Astrocyte of the cerebellum (primary cell): ENCODE results near the gene TRAF3.
"Not testable (repeated sequence)": the region's sequence is repeated elsewhere in the genome, so short reads cannot be mapped to it uniquely, and the experiment has no call there.

Experiments used
- DNase-seq: peaks from one replicate; pipeline ENCODE4 v3.0.0-alpha.2; 2011; ENCODE audit warnings: low read depth
- H3K4me3 ChIP-seq: 2 replicates; pipeline ENCODE4 v1.5.1; 2011; ENCODE audit warnings: mild to moderate bottlenecking, low read depth, low read length, moderate library complexity
- in situ Hi-C: cut with HindIII; loops from 2 replicates; pipeline ENCODE4 v1.10.0; 2017; ENCODE audit warnings: low sequenced_read_pairs
- TF ChIP-seq, protein P1 (sequence below): IDR thresholded peaks from 2 replicates; pipeline ENCODE4 v1.5.1; 2012; ENCODE audit warnings: low read length, low read depth, moderate library complexity, mild to moderate bottlenecking; ENCODE audit errors: missing control alignments

The TRAF3 gene

DNA sequence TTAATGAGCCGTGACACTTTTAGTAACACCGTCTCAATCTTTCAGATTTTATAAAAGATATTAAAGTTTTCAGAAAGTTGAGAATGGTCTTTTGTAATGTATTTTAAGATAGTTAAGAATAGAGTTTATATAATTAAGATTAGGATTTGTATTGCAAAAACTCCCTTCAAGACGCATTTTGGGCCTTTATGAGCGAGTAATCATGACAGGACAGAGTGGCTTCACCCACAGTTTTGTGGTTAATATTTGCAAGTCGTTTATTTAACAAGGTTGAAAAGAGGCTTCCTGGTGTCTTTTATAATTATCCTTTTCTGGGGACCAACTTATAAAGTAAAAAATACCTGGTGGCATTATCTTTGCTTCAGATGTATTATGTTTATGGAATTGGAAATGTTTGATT is 44.0 kb downstream of the TRAF3 start:
- in situ Hi-C loops, result no loop called here
- TF ChIP-seq, protein P1, sequence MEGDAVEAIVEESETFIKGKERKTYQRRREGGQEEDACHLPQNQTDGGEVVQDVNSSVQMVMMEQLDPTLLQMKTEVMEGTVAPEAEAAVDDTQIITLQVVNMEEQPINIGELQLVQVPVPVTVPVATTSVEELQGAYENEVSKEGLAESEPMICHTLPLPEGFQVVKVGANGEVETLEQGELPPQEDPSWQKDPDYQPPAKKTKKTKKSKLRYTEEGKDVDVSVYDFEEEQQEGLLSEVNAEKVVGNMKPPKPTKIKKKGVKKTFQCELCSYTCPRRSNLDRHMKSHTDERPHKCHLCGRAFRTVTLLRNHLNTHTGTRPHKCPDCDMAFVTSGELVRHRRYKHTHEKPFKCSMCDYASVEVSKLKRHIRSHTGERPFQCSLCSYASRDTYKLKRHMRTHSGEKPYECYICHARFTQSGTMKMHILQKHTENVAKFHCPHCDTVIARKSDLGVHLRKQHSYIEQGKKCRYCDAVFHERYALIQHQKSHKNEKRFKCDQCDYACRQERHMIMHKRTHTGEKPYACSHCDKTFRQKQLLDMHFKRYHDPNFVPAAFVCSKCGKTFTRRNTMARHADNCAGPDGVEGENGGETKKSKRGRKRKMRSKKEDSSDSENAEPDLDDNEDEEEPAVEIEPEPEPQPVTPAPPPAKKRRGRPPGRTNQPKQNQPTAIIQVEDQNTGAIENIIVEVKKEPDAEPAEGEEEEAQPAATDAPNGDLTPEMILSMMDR, result no peak
- no peak for DNase-seq
- H3K4me3 ChIP-seq, result no peak overlapping the region

DNA sequence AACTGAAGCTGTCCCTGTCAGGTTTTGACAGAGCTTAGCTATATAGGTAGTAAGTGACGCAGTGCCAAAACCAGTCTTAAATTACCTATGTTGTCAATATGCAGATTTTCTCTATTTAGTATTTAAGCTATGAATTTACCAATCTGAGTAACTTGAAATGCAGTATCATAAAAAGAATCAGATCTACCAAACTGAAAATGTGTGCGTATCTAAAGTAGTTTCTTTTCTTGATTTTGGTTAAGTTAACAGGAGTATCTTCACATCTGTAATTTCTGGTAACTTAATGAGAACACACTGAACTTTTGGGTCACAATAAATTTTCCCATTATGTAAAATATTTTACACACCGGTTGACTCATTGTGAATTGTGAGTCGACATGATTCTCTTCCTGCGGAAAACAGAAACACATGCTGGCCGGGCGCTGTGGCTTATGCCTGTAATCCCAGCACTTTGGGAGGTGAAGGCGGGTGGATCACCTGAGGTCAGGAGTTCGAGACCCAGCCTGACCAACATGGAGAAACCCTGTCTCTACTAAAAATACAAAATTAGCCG is 45.1 kb downstream of the TRAF3 start:
- in situ Hi-C loops, result no loop called here
- H3K4me3 ChIP-seq, result no peak overlapping the region
- no peak for DNase-seq
- TF ChIP-seq, protein P1, result no peak

DNA sequence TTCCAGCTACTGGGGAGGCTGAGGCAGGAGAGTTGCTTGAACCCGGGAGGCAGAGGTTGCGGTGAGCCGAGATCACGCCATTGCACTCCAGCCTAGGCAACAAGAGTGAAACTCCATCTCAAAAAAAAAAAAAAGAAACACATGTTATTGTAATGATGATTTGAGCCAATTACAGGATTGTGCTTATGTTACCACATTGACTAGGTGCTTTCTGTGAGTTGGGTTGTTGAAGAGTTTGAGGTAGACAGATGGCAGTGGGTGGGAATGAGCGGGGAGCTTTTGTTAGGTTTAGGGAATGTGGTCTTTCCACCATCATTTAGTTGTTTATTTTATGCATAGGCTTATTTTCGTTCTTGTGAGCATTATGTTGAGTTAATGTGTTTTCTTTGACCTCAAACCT is 45.6 kb downstream of the TRAF3 start:
- H3K4me3 ChIP-seq, in situ Hi-C loops, DNase-seq: not testable (repeated sequence)

DNA sequence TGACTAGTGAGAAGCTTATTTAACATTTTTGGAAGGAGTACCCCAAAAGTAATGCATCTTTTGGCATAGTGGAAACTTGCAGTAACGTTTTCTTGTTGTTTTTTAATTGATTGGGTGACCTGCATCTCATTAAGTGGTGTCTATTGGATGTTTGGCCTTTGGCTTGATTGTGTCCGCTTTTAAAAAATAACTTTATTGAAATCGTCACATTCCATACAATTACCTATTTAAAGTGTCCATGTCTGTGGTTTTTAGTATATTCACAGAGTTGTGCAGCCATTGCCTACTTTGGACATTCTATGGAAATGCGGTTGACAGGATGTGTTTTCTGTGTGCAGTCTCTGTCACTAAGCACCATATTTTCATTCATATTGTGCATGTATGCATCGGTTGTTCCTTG is 46.3 kb downstream of the TRAF3 start:
- TF ChIP-seq, protein P1, result no peak
- H3K4me3 ChIP-seq, result no peak overlapping the region
- no peak for DNase-seq
- in situ Hi-C loops, result no loop called here

DNA sequence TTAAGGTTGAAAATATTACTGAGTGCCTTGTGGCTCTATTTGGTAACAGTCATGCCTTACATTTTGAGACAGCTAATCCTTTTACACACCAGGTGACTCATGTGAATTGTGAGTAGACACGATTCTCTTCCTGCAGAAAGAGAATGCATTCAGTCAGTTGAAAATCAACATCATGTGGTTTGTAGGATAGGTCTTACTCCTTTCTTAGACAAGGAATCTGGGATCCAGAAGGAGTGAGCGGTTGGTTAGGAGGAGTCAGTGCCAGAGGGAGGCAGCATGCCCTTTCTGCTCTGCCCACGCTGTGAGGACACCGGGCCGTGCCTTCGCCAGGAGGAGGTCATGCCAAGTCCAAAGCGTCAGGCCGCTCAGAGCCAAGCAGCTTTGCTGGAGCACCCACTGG is 47.6 kb downstream of the TRAF3 start:
- no peak overlapping the region for H3K4me3 ChIP-seq
- TF ChIP-seq, protein P1, result no peak
- no peak for DNase-seq
- in situ Hi-C loops, result no loop called here

DNA sequence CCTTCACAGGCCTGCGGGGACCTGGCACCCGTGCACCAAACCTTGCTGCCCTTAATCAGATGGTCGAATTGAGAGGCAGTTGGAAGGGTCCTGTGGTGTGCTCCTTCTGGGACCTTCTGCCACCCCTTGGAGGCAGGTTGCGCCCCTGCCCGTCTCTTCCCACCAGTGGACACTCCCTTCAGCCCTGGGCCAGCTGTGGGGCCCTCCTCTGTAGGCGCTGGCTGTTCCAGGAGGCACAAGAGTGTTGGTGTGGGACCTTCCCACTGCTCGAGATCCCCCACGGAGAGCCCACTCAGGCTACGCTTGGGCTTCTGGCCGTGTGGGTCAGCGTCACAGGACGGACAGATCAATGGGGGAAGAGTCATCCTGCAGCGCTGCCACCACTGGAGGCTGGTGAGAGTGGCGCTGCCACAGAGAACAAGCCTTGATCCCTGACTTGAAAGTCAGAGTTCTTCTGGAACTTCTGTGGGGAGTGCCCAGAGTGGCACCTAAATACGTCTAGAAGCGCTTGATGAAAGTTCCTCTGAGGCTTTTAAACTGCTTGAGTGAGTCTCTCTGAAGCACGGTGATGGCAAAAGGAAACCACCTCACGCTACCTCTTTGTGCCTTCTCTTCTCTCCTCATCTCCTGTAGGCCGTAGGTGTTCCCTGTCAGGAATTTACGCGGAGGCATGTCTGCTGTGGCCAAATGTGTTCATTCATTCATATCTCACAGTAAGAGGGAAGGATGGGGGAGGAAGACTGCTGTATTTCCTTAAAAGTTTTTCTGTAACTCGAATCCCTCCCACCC is 48.3 kb downstream of the TRAF3 start:
- H3K4me3 ChIP-seq, result no peak overlapping the region
- no peak for DNase-seq
- TF ChIP-seq, protein P1, result no peak
- in situ Hi-C loops, result no loop called here

DNA sequence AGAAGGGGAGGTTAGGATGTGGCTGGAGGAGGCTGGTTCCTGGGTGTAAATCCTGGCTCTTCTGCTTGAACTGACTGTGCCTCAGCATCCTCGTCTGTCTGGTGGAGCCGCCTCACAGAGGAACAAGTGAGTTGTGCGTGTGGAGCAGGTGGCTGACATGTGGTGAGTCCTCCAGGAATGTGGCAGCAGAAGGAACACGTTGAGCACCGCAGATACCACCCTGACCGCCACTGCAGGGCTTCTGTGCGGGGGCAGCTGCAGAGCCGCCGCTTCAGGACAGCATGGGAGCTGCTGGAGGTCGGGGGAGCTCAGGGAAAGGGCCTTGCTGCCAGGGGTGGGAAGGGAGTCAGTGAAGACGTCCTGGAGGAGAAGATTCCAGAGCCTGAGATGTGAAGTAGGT is 48.9 kb downstream of the TRAF3 start:
- no peak overlapping the region for H3K4me3 ChIP-seq
- TF ChIP-seq, protein P1, result no peak
- DNase-seq, result no peak
- in situ Hi-C loops, result no loop called here
